ENCODE data around the gene PABPC3.

Gene PABPC3

GRCh38 chr13:25095851-25096453, at the start of gene PABPC3:
TSS of gene PABPC3 (plus strand) at chr13:25096136. CDS start at chr13:25096199, 63 bp downstream.
- no peak for DNase-seq (ENCODE audit: low read depth in 2 of 2)

GRCh38 chr13:25046274-25046984, 49.5 kb upstream of the PABPC3 start:
- DNase-seq (ENCODE audit: low read depth in 2 of 2) = no peak

GRCh38 chr13:25046985-25047511, 48.9 kb upstream of the PABPC3 start:
- DNase-seq (ENCODE audit: low read depth in 2 of 2) = no peak

GRCh38 chr13:25051065-25051464, 44.9 kb upstream of the PABPC3 start:
- DNase-seq (ENCODE audit: low read depth in 2 of 2) = no peak

GRCh38 chr13:25059166-25059565, 36.8 kb upstream of the PABPC3 start:
- no peak for DNase-seq (ENCODE audit: low read depth in 2 of 2)

- DNase-seq (ENCODE audit: low read depth in 2 of 2) = no peak
Measured at GRCh38 chr13:25059958-25060357, 36.0 kb upstream of the PABPC3 start.

- DNase-seq (ENCODE audit: low read depth in 2 of 2) = no peak
Measured at GRCh38 chr13:25062479-25062878, 33.5 kb upstream of the PABPC3 start.

- DNase-seq (ENCODE audit: low read depth in 2 of 2) = no peak
Measured at GRCh38 chr13:25064396-25064795, 31.5 kb upstream of the PABPC3 start.

GRCh38 chr13:25065974-25066770, 29.8 kb upstream of the PABPC3 start:
- no peak for DNase-seq (ENCODE audit: low read depth in 2 of 2)

GRCh38 chr13:25067064-25067463, 28.9 kb upstream of the PABPC3 start:
- DNase-seq (ENCODE audit: low read depth in 2 of 2) = no peak

GRCh38 chr13:25068810-25069209, 27.1 kb upstream of the PABPC3 start:
- no peak for DNase-seq (ENCODE audit: low read depth in 2 of 2)

GRCh38 chr13:25069236-25069635, 26.7 kb upstream of the PABPC3 start:
- DNase-seq (ENCODE audit: low read depth in 2 of 2) = no peak

- no peak for DNase-seq (ENCODE audit: low read depth in 2 of 2)
Measured at GRCh38 chr13:25069911-25070310, 26.0 kb upstream of the PABPC3 start.

GRCh38 chr13:25080773-25081172, 15.2 kb upstream of the PABPC3 start:
- no peak for DNase-seq (ENCODE audit: low read depth in 2 of 2)

GRCh38 chr13:25084096-25084495, 11.8 kb upstream of the PABPC3 start:
- no peak for DNase-seq (ENCODE audit: low read depth in 2 of 2)

GRCh38 chr13:25085125-25085742, 10.7 kb upstream of the PABPC3 start:
- DNase-seq (ENCODE audit: low read depth in 2 of 2) = no peak

- no peak for DNase-seq (ENCODE audit: low read depth in 2 of 2)
Measured at GRCh38 chr13:25088562-25089221, 7.2 kb upstream of the PABPC3 start.

- no peak for DNase-seq (ENCODE audit: low read depth in 2 of 2)
Measured at GRCh38 chr13:25097426-25097825, 1.5 kb downstream of the PABPC3 start.

- DNase-seq (ENCODE audit: low read depth in 2 of 2) = no peak
Measured at GRCh38 chr13:25103711-25104110, 7.8 kb downstream of the PABPC3 start.

GRCh38 chr13:25109341-25109740, 13.4 kb downstream of the PABPC3 start:
- no peak for DNase-seq (ENCODE audit: low read depth in 2 of 2)

- no peak for DNase-seq (ENCODE audit: low read depth in 2 of 2)
Measured at GRCh38 chr13:25110956-25111584, 15.1 kb downstream of the PABPC3 start.
